Natural killer cell treated with Interleukin-12 subunit alpha and Interleukin-12 subunit beta and Interleukin-15 and Interleukin-18, amount 100 ng/mL, for 72 hours (primary cell): ENCODE measurements around the gene RPLP2. TPM values are rescaled to one million over a fixed set of nuclear protein-coding genes. Genes with fewer than 3 reads are reported as not detected.

ENCODE experiments used
- ATAC-seq, 2 donors: fragments of 150-1000 bp; cut with Tn5 transposase in 1 of 2; sonication (Bioruptor Pico), chemical (Tn5 transposase) in 1 of 2; 2 replicates each; pipeline ENCODE4 v1.10.0; 2021
- DNase-seq: peaks from one replicate; pipeline ENCODE4 v3.0.0; 2022; ENCODE audit warnings: low spot score
- H3K27ac Mint-ChIP-seq, 2 donors: 1 replicate in 1 of 2; 2 replicates in 1 of 2; pipeline ENCODE4 v1.8.0; 2022; ENCODE audit warnings: mixed read lengths in 2 of 2, mild to moderate bottlenecking in 1 of 2, moderate library complexity in 1 of 2
- H3K27me3 Mint-ChIP-seq, 2 donors: 1 replicate in 1 of 2; 2 replicates in 1 of 2; pipeline ENCODE4 v1.8.0; 2022; ENCODE audit warnings: mixed read lengths in 2 of 2
- H3K36me3 Mint-ChIP-seq: one replicate; pipeline ENCODE4 v1.8.0; 2022; ENCODE audit warnings: mixed read lengths
- H3K4me1 Mint-ChIP-seq, 2 donors: 1 replicate in 1 of 2; 2 replicates in 1 of 2; pipeline ENCODE4 v1.8.0; 2022; ENCODE audit warnings: low read depth in 2 of 2, mixed read lengths in 2 of 2, mild to moderate bottlenecking in 1 of 2
- H3K4me3 Mint-ChIP-seq: one replicate; pipeline ENCODE4 v1.8.0; 2022; ENCODE audit warnings: mixed read lengths
- H3K9me3 Mint-ChIP-seq: 2 replicates; pipeline ENCODE4 v1.8.0; 2022; ENCODE audit warnings: mixed read lengths
- total RNA-seq, 2 donors: library from RNA; stranded (reverse); gene quantifications; one replicate each; pipeline ENCODE4 v1.2.3, GENCODE V29; 2022

Gene RPLP2
- total RNA-seq, 2 donors from 2014 or later, result 1,365 to 2,718 TPM

DNA sequence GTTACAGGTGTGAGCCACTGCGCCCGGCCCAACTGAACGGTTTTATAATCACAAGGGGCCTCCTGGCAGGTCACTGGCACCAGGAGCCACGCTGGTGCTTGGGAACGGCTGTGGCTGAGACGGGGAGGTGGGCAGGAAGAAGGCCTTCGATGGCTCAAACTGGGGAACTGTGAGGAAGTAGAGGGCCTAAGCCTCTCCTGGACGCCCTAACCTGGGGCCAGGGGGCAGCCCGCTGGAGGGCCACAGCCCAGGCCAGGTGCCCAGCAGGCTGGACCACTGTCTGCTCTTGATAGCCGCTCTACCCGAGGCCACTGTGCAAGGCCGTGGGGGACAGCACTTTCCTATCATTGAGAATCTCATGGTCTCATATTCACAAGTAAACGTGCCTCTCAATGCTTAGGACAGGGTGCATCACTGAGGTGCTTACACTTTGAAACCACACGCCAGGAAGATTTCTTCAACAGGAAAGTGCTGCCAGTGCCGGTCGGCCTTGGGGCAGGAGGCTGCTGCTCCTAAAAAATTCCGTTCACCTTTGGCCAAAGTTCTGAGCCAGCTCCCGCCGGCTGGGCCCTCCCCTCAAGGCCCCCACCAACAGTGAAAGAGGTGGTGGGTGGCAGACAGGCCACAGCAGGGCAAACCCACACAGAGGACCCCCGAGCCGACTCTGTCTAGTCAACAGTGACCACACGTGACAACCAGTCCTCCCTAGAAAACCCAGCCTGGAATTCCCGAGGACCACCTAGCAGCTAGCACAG is 39.7 kb upstream of the RPLP2 start:
- H3K9me3 Mint-ChIP-seq, result no peaks in the 10 kb centered on the region
- DNase-seq (no peak), ATAC-seq (no peak)
- peaks cover 0 to 4% of the 10 kb centered on the region in 2 donors for H3K4me1 Mint-ChIP-seq
- H3K4me3 Mint-ChIP-seq, result no peak overlapping the region
- no peak overlapping the region for H3K27ac Mint-ChIP-seq
- H3K27me3 Mint-ChIP-seq, result no peaks in the 10 kb centered on the region
- H3K36me3 Mint-ChIP-seq, result no peaks in the 10 kb centered on the region

DNA sequence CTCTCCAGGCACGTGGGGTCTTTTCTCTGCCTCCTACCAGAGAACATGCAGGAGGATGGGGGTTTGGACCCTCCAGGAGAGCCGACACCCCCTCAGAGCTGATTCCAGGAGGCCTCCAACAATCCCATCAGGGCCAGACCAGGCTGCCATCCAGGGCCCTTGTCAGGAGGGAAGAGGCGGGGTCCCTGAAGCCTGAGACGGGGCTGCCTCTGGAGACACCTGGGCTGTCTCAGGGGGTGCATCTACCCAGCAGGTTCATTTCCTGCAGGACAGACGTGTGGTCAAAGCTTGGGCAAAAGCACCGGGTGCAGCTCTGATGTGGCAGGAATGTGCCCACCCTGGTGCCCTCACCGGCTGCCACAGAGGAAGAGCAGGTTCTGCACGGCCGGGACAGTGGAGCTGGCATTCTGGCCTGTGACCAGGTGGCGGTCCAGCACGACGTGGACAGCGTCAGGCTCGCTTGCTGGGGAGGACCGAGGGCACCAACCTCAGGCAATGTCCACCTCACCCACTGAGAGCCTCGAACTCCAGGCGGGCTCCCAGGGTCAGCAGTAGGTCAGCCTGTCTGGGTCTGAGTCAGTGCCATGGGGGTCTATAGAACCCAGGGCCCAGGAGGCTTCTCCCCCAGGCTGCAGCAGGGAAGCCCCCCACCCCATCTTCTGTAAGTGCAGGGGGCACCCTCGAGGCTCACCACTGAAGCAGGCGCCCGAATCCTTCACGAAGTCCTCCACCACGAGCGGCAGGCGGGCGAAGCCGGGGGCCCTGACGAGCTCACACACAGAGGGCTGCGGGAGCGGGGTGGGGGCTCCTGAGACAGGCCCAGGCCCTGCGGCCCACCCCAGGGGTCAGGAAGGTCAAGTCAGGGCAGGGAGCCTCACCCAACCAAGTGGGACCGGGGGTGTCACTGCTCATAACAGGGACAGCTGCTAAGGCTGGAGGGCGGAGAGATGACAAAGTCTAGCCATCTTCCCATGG is 38.8 kb upstream of the RPLP2 start:
- H3K9me3 Mint-ChIP-seq, result no peaks in the 10 kb centered on the region
- no peaks in the 10 kb centered on the region for H3K36me3 Mint-ChIP-seq
- H3K4me1 Mint-ChIP-seq, result peaks cover 0 to 8% of the 10 kb centered on the region in 2 donors
- DNase-seq (no peak), ATAC-seq (no peak)
- H3K4me3 Mint-ChIP-seq, result no peak overlapping the region
- no peak overlapping the region for H3K27ac Mint-ChIP-seq
- H3K27me3 Mint-ChIP-seq, result no peaks in the 10 kb centered on the region

GRCh38 chr11:771617-772204 is 38.1 kb upstream of the RPLP2 start:
- Mint-ChIP-seq H3K36me3 (no peaks in the 10 kb centered on the region), H3K4me3 (no peak overlapping the region), H3K9me3 (no peaks in the 10 kb centered on the region), H3K27me3 (no peaks in the 10 kb centered on the region), H3K27ac (no peak overlapping the region), H3K4me1 (peaks cover 0 to 13% of the 10 kb centered on the region in 2 donors)
- no peak for ATAC-seq
- no peak for DNase-seq

DNA sequence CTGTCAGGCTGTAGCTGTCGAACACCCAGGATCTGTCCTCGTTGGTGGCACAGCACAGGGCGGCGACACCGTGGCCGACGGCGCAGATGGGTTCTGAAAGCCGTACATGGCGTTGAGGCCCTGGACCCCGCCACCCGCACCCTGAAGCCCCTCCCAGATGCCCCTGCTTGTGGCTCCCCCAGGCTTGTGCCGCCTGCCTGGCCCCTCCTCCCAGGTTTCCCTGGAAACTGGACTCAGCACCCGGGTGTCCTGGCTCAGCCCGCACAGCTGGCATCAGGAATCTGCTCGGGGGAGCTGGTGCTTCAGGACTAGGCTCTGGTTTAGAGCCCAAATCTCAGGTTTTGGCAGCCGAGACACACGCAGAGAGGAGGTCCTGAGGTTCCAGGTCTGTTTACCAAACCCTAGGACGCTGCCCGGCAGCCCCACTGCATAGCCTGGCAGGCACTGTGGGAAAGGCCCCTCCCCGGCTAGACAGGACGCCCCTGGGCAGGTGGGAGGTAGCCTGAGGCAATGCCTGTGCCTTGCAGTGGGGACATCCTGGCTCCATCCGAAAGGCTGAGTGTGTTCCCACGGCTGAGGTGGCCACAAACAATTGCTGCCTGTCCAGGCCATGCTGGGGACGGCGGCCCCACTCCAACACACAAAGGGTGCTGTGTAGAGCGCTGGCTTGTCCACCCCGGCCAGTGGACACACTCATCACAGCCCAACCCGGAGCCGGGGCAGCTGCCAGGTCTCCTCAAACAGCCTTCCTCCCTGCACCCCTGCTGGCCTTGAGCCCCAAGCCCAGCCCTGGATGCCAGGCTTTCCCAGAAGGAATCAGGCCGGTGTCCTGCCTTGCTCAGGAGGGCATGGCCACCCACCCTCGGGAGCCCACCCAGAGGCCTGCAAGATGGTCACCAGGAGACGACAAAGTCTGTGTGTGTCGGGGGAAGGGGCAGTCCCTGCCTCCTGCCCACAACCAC is 37.1 kb upstream of the RPLP2 start:
- H3K4me3 Mint-ChIP-seq, result no peak overlapping the region

GRCh38 chr11:773425-773824 is 36.3 kb upstream of the RPLP2 start:
- DNase-seq, result no peak
- Mint-ChIP-seq H3K27me3 (no peaks in the 10 kb centered on the region), H3K4me3 (no peak overlapping the region), H3K9me3 (no peaks in the 10 kb centered on the region), H3K27ac (no peak overlapping the region), H3K4me1 (peaks cover 0 to 13% of the 10 kb centered on the region in 2 donors), H3K36me3 (no peaks in the 10 kb centered on the region)
- ATAC-seq, result no peak

More for the DNA sequence above, 37.1 kb upstream of the RPLP2 start:
- Mint-ChIP-seq H3K27me3 (no peaks in the 10 kb centered on the region), H3K4me1 (peaks cover 0 to 13% of the 10 kb centered on the region in 2 donors), H3K27ac (no peak overlapping the region), H3K36me3 (no peaks in the 10 kb centered on the region), H3K9me3 (no peaks in the 10 kb centered on the region)
- no peak for ATAC-seq
- no peak for DNase-seq

DNA sequence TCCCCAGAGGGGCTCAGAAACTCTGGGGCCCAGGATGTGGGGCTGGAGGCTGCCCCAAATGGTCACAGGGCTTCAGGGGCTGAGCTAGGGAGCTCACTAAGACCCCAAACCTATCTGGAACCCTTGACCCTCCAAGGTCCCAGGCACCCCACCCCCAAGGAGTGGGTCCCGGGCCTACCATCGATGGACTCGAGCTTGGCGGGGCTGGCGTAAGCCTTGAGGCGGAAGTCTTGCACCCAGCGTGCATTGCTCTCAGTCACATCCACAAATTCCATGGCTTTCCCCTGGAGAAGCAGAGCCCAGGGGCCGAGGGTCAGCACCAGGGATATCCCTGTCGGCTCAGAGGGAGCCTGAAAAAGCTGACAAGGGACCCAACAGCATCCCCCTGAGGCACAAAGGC is 35.9 kb upstream of the RPLP2 start:
- ATAC-seq, result no peak
- H3K36me3 Mint-ChIP-seq, result no peaks in the 10 kb centered on the region
- DNase-seq, result no peak
- H3K9me3 Mint-ChIP-seq, result no peaks in the 10 kb centered on the region
- no peak overlapping the region for H3K27ac Mint-ChIP-seq
- no peak overlapping the region for H3K4me3 Mint-ChIP-seq
- peaks cover 0 to 13% of the 10 kb centered on the region in 2 donors for H3K4me1 Mint-ChIP-seq
- H3K27me3 Mint-ChIP-seq, result no peaks in the 10 kb centered on the region

GRCh38 chr11:774873-775592 is 34.7 kb upstream of the RPLP2 start:
- Mint-ChIP-seq H3K36me3 (no peaks in the 10 kb centered on the region), H3K27ac (peak overlapping the region in 1 of 2 donors; percentile 61), H3K27me3 (no peaks in the 10 kb centered on the region), H3K4me1 (peaks cover 0 to 13% of the 10 kb centered on the region in 2 donors), H3K9me3 (no peaks in the 10 kb centered on the region), H3K4me3 (peak overlapping the region; percentile 81)
- DNase-seq (no peak), ATAC-seq (no peak)

GRCh38 chr11:776263-776560 is 33.6 kb upstream of the RPLP2 start:
- DNase-seq (no peak), ATAC-seq (no peak)
- Mint-ChIP-seq H3K36me3 (no peaks in the 10 kb centered on the region), H3K4me3 (peak overlapping the region; percentile 81), H3K27ac (peak overlapping the region; percentile 44 to 61), H3K27me3 (no peaks in the 10 kb centered on the region), H3K9me3 (no peaks in the 10 kb centered on the region), H3K4me1 (peaks cover 0 to 15% of the 10 kb centered on the region in 2 donors)

DNA sequence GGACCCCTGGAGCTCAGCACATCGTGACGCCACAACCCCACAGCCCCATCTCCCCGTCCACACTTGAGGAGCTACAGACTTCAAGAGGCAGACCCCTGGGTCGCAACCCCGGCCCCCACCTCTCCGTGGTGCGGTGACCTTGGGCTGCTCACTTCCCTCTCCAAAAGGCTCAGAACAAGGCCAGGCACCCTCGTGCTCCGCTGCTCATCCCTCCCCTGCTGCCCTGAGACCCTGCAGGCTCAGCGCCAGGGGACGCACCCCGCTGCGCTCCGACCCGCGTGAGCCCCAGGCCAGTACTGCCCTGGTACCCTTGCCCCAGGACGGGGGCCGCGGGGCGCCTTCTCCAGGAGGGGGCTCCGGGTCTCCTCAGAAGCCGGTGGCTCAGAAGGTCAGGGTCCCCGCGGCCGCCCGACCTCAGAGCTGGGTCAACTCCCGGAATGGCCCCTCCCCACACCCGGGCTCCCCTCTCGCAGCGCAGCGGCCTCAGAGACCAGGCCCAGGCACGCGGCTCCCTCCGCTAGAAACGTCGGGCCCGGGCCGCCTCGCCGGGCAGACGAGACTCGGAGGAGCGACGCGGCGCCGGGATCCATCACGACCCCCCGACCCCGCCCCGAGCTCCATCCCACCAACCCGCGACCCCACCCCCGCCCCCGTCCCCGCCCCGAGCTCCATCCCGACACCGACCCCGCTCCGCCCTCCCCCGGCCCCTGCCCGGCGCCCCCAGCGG is 33.0 kb upstream of the RPLP2 start:
- no peak for DNase-seq
- H3K27ac Mint-ChIP-seq, result peak overlapping the region; percentile 44 to 61
- no peaks in the 10 kb centered on the region for H3K27me3 Mint-ChIP-seq
- H3K9me3 Mint-ChIP-seq, result no peaks in the 10 kb centered on the region
- H3K4me1 Mint-ChIP-seq, result peaks cover 0 to 15% of the 10 kb centered on the region in 2 donors
- no peaks in the 10 kb centered on the region for H3K36me3 Mint-ChIP-seq
- H3K4me3 Mint-ChIP-seq, result peak overlapping the region; percentile 81
- ATAC-seq, result peak; percentile 69 to 77

DNA sequence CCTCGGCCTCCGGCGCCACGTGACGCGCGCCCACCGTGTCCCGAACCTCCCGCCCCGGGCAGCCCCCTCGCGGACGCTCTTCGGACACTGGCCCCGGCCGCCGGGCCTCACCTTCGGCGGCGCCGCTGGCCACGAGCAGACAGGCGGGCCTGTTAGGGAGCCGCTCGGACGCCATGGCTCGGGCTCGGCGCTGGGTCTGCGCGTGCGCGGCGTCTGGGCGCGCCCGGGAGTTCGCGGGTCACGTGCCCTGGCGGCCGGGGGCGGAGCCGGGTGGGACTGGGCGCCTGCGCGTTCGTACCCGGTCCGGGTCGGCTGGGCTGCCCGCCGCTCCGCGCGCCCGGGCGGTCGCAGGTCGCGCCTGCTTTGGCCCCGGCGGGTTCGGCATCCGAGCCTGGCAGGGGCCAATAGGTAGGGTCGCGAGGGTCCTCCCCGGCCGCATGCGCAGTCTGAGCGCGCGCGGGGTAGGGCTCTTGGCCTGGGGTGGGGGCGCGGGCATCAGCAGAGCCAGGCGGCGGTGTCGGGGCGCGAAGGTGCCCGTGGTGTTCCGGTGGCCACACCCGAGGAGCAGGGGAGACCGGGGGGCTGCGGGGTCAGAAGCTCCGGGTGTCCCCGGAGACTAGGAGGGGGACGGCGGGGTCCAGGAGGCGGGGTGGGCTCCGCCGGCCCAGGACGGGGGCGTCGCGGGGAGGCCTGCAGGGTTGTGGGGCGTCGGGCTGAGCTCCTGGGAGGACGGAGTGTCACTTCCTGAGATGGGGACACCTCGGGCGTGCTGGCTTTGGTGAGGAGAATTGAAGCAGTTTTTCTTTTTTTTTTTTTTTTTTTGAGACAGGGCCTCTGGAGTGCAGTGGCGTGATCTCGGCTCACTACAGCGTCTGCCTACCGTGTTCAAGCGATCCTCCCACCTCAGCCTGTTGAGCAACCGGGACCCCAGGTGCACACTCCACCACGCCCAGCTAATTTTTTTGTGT is 32.2 kb upstream of the RPLP2 start, which contains the start of gene GATD1:
Gene GATD1 (minus strand): TSS at position 200 of the 968 bp plus-strand sequence. CDS start 25 bp downstream, at position 175.
- peak within 1 kb of the TSS; percentile 44 to 61 for H3K27ac Mint-ChIP-seq
- peaks cover 0 to 15% of the 10 kb centered on the region in 2 donors for H3K4me1 Mint-ChIP-seq
- H3K36me3 Mint-ChIP-seq, result no peaks in the 10 kb centered on the region
- peak within 1 kb of the TSS; percentile 81 for H3K4me3 Mint-ChIP-seq
- peak; percentile 95 for DNase-seq
- no peaks in the 10 kb centered on the region for H3K9me3 Mint-ChIP-seq
- ATAC-seq, result peak; percentile 90 to 93
- no peaks in the 10 kb centered on the region for H3K27me3 Mint-ChIP-seq
